SK-N-SH (cell line): ENCODE measurements around the gene NDUFA9. TPM values are rescaled to one million over a fixed set of nuclear protein-coding genes. Genes with fewer than 3 reads are reported as not detected.

Experiments used
- CTCF ChIA-PET: fragments of 300-600, 350-600 bp; formaldehyde crosslinking; extraction: SDS; loops from one replicate; lab custom pipeline; 2021; lab: Yijun Ruan, JAX
- POLR2A ChIA-PET: fragments of 350-600 bp; sonication (Branson Sonifier 250); formaldehyde crosslinking; extraction: SDS; loops from one replicate; lab custom pipeline; 2020; ENCODE audit warnings: antibody characterized with exemption, inconsistent platforms; lab: Yijun Ruan, JAX
- DNase-seq: peaks from one replicate; pipeline ENCODE4 v3.0.0; 2012
- H2AFZ ChIP-seq: fragments of 200-600 bp; sonication (generic); 2 replicates; pipeline ENCODE4 v1.8.1; 2016; ENCODE audit warnings: antibody characterized with exemption, mild to moderate bottlenecking, low read depth
- H3F3A ChIP-seq: fragments of 200-600 bp; sonication (generic); replicated peaks from 2 replicates; pipeline ENCODE3; 2016; ENCODE audit warnings: antibody characterized with exemption, mild to moderate bottlenecking; ENCODE audit not compliant: insufficient read depth
- H3K27ac ChIP-seq, 2 experiments: fragments of 200-500 bp in 1 of 2; fragments of 200-600 bp in 1 of 2; sonication (Bioruptor generic) in 1 of 2; sonication (generic), shearing (Covaris generic) in 1 of 2; 2 replicates each; pipeline versions ENCODE4 v1.5.1 to v1.6.1; 2014 to 2016; ENCODE audit warnings: low read depth in 2 of 2, inconsistent platforms in 1 of 2, low read length in 1 of 2, mild to moderate bottlenecking in 1 of 2, mixed read lengths in 1 of 2
- H3K27me3 ChIP-seq: fragments of 200-600 bp; sonication (generic), shearing (Covaris generic); 2 replicates; pipeline ENCODE4 v1.6.1; 2016; ENCODE audit warnings: mixed run types; ENCODE audit not compliant: insufficient read depth
- H3K36me3 ChIP-seq, 2 experiments: fragments of 200-500 bp in 1 of 2; fragments of 200-600 bp in 1 of 2; sonication (Bioruptor generic) in 1 of 2; sonication (generic) in 1 of 2; replicated peaks in 1 of 2; 2 replicates each; pipeline versions ENCODE3 to v1.5.1; 2014 to 2016; ENCODE audit warnings: low read length in 1 of 2, mild to moderate bottlenecking in 1 of 2; ENCODE audit not compliant: insufficient read depth in 2 of 2, control insufficient read depth in 1 of 2
- H3K4me1 ChIP-seq, 2 experiments: fragments of 200-500 bp in 1 of 2; fragments of 200-600 bp in 1 of 2; sonication (Bioruptor generic) in 1 of 2; sonication (generic), shearing (Covaris generic) in 1 of 2; 2 replicates each; pipeline versions ENCODE4 v1.5.1 to v1.6.1; 2014 to 2016; ENCODE audit warnings: low read depth in 1 of 2, low read length in 1 of 2, mixed run types in 1 of 2; ENCODE audit not compliant: insufficient read depth in 2 of 2, control insufficient read depth in 1 of 2
- H3K4me2 ChIP-seq: fragments of 200-600 bp; sonication (generic), shearing (Covaris generic); 2 replicates; pipeline ENCODE4 v1.6.1; 2017; ENCODE audit warnings: mixed run types
- H3K4me3 ChIP-seq, 2 experiments: fragments of 200-500 bp in 1 of 2; fragments of 200-600 bp in 1 of 2; sonication (Bioruptor generic) in 1 of 2; sonication (generic), shearing (Covaris generic) in 1 of 2; 2 replicates each; pipeline versions ENCODE4 v1.5.1 to v1.8.1; 2014 to 2016; ENCODE audit warnings: low read depth in 2 of 2, inconsistent platforms in 1 of 2, low read length in 1 of 2, mild to moderate bottlenecking in 1 of 2, mixed read lengths in 1 of 2, moderate library complexity in 1 of 2
- H3K79me2 ChIP-seq: fragments of 200-600 bp; sonication (generic); 2 replicates; pipeline ENCODE4 v1.8.1; 2017; ENCODE audit warnings: mild to moderate bottlenecking; ENCODE audit not compliant: insufficient read depth
- H3K9ac ChIP-seq: fragments of 200-600 bp; sonication (generic); 2 replicates; pipeline ENCODE4 v1.6.1; 2017; ENCODE audit warnings: mixed run types
- H3K9me2 ChIP-seq: fragments of 200-600 bp; sonication (generic); 2 replicates; pipeline ENCODE4 v1.6.1; 2017; ENCODE audit warnings: mixed run types
- H3K9me3 ChIP-seq: fragments of 200-600 bp; sonication (generic); 2 replicates; pipeline ENCODE4 v1.6.1; 2017; ENCODE audit warnings: mixed run types, mild to moderate bottlenecking, moderate library complexity
- H4K20me1 ChIP-seq: fragments of 200-600 bp; sonication (generic); 2 replicates; pipeline ENCODE4 v1.6.1; 2017; ENCODE audit warnings: mild to moderate bottlenecking, mixed run types; ENCODE audit not compliant: insufficient read depth
- ELF1 ChIP-seq: IDR thresholded peaks from 2 replicates; pipeline ENCODE4 v1.4.0; 2012
- GABPA ChIP-seq: IDR thresholded peaks from 2 replicates; pipeline ENCODE4 v1.4.0; 2012; ENCODE audit warnings: low read depth, mild to moderate bottlenecking
- IRF3 ChIP-seq: fragments of 150-350 bp; IDR thresholded peaks from 2 replicates; pipeline ENCODE4 v1.6.1; 2016; ENCODE audit warnings: mild to moderate bottlenecking, low read depth, low read length
- MEF2A ChIP-seq: IDR thresholded peaks from 2 replicates; pipeline ENCODE4 v1.4.0; 2012; ENCODE audit warnings: low read depth, borderline replicate concordance
- MXI1 ChIP-seq: IDR thresholded peaks from 2 replicates; pipeline ENCODE4 v1.6.1; 2012; ENCODE audit warnings: mild to moderate bottlenecking, low read depth, low read length, improper control_type of control experiment
- NRF1 ChIP-seq: IDR thresholded peaks from 2 replicates; pipeline ENCODE4 v1.6.1; 2012; ENCODE audit warnings: low read depth, mild to moderate bottlenecking, low read length
- RAD21 ChIP-seq: IDR thresholded peaks from 2 replicates; pipeline ENCODE4 v1.6.1; 2012; ENCODE audit warnings: mild to moderate bottlenecking, low read length
- RCOR1 ChIP-seq: fragments of 150-350 bp; IDR thresholded peaks from 2 replicates; pipeline ENCODE4 v1.6.1; 2017; ENCODE audit warnings: antibody characterized with exemption, low read length
- REST ChIP-seq: IDR thresholded peaks from 2 replicates; pipeline ENCODE4 v1.6.1; 2012; ENCODE audit warnings: mild to moderate bottlenecking, low read depth, low read length, moderate library complexity
- RFX5 ChIP-seq: IDR thresholded peaks from 2 replicates; pipeline ENCODE4 v1.6.1; 2012; ENCODE audit warnings: mild to moderate bottlenecking, improper control_type of control experiment, low read length
- RXRA ChIP-seq: IDR thresholded peaks from 2 replicates; pipeline ENCODE4 v1.4.0; 2012; ENCODE audit warnings: low read depth, mild to moderate bottlenecking, borderline replicate concordance
- SIN3A ChIP-seq: IDR thresholded peaks from 2 replicates; pipeline ENCODE4 v1.6.1; 2012; ENCODE audit warnings: low read depth, mild to moderate bottlenecking, low read length, moderate library complexity, borderline replicate concordance
- SMC3 ChIP-seq: IDR thresholded peaks from 2 replicates; pipeline ENCODE4 v1.6.1; 2012; ENCODE audit warnings: low read depth, low read length, improper control_type of control experiment
- TCF12 ChIP-seq: IDR thresholded peaks from 2 replicates; pipeline ENCODE4 v1.4.0; 2012
- TEAD4 ChIP-seq: IDR thresholded peaks from 2 replicates; pipeline ENCODE4 v1.4.0; 2012; ENCODE audit warnings: mild to moderate bottlenecking, borderline replicate concordance; ENCODE audit not compliant: insufficient read depth
- WGBS: methylation state at CpG from one replicate; pipeline ENCODE4 v1.1.6; 2017; ENCODE audit warnings: low lambda C conversion rate; 5-methylcytosine and 5-hydroxymethylcytosine counted together
- polyA plus RNA-seq, 3 experiments: library from polyadenylated mRNA; depleted of rRNA; stranded (reverse); fragments of >200 nt; gene quantifications; 2 replicates each; pipeline ENCODE4 v1.2.3, GENCODE V29; 2012
- TF ChIP-seq, protein P1 (sequence below): IDR thresholded peaks from 2 replicates; pipeline ENCODE4 v1.4.0; 2012; ENCODE audit warnings: low read depth, borderline replicate concordance
- TF ChIP-seq, protein P2 (sequence below): fragments of 200-600 bp; sonication (generic); IDR thresholded peaks from 2 replicates; pipeline ENCODE4 v1.6.1; 2017; ENCODE audit warnings: antibody characterized with exemption, mild to moderate bottlenecking, moderate library complexity
- TF ChIP-seq, protein P3 (sequence below): IDR thresholded peaks from 2 replicates; pipeline ENCODE4 v1.4.0; 2012; ENCODE audit warnings: low read depth, borderline replicate concordance

NDUFA9 gene
- polyA plus RNA-seq, 1 of the 3 experiments (the other 2 are of a cell fraction), result 53.0 TPM

GRCh38 chr12:4628406-4628805 is 20.5 kb upstream of the NDUFA9 start:
- no peak overlapping the region for H3K4me3 ChIP-seq
- H2AFZ ChIP-seq, result no peak overlapping the region
- H3K27ac ChIP-seq, result no peak overlapping the region
- no peaks in the 10 kb centered on the region for H3K9me2 ChIP-seq
- no peaks in the 10 kb centered on the region for H3K9me3 ChIP-seq
- no peak for TF ChIP-seq MEF2A
- no peaks in the 10 kb centered on the region for H3F3A ChIP-seq
- ChIA-PET CTCF (interaction anchor here (0.9 to 1.0 kb wide), 2 partner anchors 24 to 37 kb away, joined by 3 read pairs; no protein-coding TSS in a partner anchor), POLR2A (no interaction called here)
- H3K4me1 ChIP-seq, result no peaks in the 10 kb centered on the region
- H3K79me2 ChIP-seq, result no peaks in the 10 kb centered on the region
- peaks cover 6% of the 10 kb centered on the region; the same call in 1 of the 2 replicates for H3K27me3 ChIP-seq
- H3K4me2 ChIP-seq, result no peak overlapping the region
- DNase-seq, result no peak
- WGBS, result 51% methylated on average over 10 of the region's 10 CpGs
- H4K20me1 ChIP-seq, result no peaks in the 10 kb centered on the region
- H3K36me3 ChIP-seq, result no peaks in the 10 kb centered on the region
- H3K9ac ChIP-seq, result no peak overlapping the region

GRCh38 chr12:4630262-4630661 is 18.7 kb upstream of the NDUFA9 start:
- H3K9me2 ChIP-seq, result no peaks in the 10 kb centered on the region
- H3K4me2 ChIP-seq, result no peak overlapping the region
- H4K20me1 ChIP-seq, result no peaks in the 10 kb centered on the region
- ChIA-PET CTCF (interaction anchor here (1.7 kb wide), 1 partner anchor 25 kb away, joined by 8 read pairs; no protein-coding TSS in a partner anchor), POLR2A (no interaction called here)
- no peak overlapping the region for H3K4me3 ChIP-seq
- DNase-seq, result no peak
- no peaks in the 10 kb centered on the region for H3K4me1 ChIP-seq
- H3K36me3 ChIP-seq, result no peaks in the 10 kb centered on the region
- no peak overlapping the region for H2AFZ ChIP-seq
- no peak overlapping the region for H3K27ac ChIP-seq
- H3F3A ChIP-seq, result no peaks in the 10 kb centered on the region
- WGBS, result 6% methylated on average over 5 of the region's 5 CpGs
- no peaks in the 10 kb centered on the region for H3K79me2 ChIP-seq
- peaks cover 6% of the 10 kb centered on the region; the same call in 1 of the 2 replicates for H3K27me3 ChIP-seq
- H3K9me3 ChIP-seq, result no peaks in the 10 kb centered on the region
- H3K9ac ChIP-seq, result no peak overlapping the region
- TF ChIP-seq TCF12 (no peak), GABPA (no peak), REST (no peak), TEAD4 (no peak), MXI1 (no peak), RXRA (no peak), RCOR1 (no peak), SIN3A (no peak), NRF1 (no peak), MEF2A (no peak), RFX5 (no peak), RAD21 (no peak), SMC3 (no peak), IRF3 (no peak), ELF1 (no peak)
- TF ChIP-seq, protein P1, sequence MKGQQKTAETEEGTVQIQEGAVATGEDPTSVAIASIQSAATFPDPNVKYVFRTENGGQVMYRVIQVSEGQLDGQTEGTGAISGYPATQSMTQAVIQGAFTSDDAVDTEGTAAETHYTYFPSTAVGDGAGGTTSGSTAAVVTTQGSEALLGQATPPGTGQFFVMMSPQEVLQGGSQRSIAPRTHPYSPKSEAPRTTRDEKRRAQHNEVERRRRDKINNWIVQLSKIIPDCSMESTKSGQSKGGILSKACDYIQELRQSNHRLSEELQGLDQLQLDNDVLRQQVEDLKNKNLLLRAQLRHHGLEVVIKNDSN, result no peak
- TF ChIP-seq, protein P2, sequence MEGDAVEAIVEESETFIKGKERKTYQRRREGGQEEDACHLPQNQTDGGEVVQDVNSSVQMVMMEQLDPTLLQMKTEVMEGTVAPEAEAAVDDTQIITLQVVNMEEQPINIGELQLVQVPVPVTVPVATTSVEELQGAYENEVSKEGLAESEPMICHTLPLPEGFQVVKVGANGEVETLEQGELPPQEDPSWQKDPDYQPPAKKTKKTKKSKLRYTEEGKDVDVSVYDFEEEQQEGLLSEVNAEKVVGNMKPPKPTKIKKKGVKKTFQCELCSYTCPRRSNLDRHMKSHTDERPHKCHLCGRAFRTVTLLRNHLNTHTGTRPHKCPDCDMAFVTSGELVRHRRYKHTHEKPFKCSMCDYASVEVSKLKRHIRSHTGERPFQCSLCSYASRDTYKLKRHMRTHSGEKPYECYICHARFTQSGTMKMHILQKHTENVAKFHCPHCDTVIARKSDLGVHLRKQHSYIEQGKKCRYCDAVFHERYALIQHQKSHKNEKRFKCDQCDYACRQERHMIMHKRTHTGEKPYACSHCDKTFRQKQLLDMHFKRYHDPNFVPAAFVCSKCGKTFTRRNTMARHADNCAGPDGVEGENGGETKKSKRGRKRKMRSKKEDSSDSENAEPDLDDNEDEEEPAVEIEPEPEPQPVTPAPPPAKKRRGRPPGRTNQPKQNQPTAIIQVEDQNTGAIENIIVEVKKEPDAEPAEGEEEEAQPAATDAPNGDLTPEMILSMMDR, result no peak
- TF ChIP-seq, protein P3, sequence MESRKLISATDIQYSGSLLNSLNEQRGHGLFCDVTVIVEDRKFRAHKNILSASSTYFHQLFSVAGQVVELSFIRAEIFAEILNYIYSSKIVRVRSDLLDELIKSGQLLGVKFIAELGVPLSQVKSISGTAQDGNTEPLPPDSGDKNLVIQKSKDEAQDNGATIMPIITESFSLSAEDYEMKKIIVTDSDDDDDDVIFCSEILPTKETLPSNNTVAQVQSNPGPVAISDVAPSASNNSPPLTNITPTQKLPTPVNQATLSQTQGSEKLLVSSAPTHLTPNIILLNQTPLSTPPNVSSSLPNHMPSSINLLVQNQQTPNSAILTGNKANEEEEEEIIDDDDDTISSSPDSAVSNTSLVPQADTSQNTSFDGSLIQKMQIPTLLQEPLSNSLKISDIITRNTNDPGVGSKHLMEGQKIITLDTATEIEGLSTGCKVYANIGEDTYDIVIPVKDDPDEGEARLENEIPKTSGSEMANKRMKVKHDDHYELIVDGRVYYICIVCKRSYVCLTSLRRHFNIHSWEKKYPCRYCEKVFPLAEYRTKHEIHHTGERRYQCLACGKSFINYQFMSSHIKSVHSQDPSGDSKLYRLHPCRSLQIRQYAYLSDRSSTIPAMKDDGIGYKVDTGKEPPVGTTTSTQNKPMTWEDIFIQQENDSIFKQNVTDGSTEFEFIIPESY, result no peak
